HL-60 (cell line): Measurements from ENCODE around the gene CNP.
"Not testable (repeated sequence)": the region's sequence is repeated elsewhere in the genome, so short reads cannot be mapped to it uniquely, and the experiment has no call there.

Experiments used
- CTCF ChIP-seq: IDR thresholded peaks from one replicate; pipeline ENCODE4 v1.5.1; 2011; ENCODE audit warnings: low read length, control low read depth, inconsistent platforms; ENCODE audit not compliant: insufficient read depth
- GABPA ChIP-seq: IDR thresholded peaks from 2 replicates; pipeline ENCODE4 v1.6.1; 2012; ENCODE audit warnings: low read depth
- POLR2AphosphoS5 ChIP-seq: IDR thresholded peaks from 2 replicates; pipeline ENCODE4 v1.6.1; 2012; ENCODE audit warnings: low read depth
- REST ChIP-seq: IDR thresholded peaks from 2 replicates; pipeline ENCODE4 v1.6.1; 2012; ENCODE audit warnings: low read depth; ENCODE audit not compliant: insufficient replicate concordance
- SPI1 ChIP-seq: IDR thresholded peaks from 2 replicates; pipeline ENCODE4 v1.6.1; 2012; ENCODE audit warnings: low read depth, mild to moderate bottlenecking, borderline replicate concordance

DNA sequence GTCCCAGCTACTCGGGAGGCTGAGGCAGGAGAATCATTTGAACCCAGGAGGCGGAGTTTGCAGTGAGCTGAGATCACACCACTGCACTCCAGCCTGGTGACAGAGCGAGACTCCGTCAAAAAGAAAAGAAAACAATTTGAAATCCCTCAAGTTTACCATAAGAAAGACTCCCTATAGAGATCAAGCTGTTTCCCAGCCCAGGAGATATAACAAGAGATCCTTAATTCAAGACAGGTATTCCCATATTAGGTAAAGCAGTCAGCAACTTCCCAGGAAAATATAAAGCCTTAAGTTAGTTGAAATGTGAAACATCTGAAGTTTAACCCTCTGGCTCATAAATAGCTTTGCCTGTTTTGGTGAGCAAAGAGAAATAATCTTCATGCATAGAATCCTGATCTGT is 45.8 kb downstream of the CNP start:
- TF ChIP-seq CTCF, POLR2AphosphoS5, REST, GABPA, SPI1: not testable (repeated sequence)
